Measurements from ENCODE around the gene MCF2L2.
"Not testable (repeated sequence)": the region's sequence is repeated elsewhere in the genome, so short reads cannot be mapped to it uniquely, and the experiment has no call there.

MCF2L2 gene

DNA sequence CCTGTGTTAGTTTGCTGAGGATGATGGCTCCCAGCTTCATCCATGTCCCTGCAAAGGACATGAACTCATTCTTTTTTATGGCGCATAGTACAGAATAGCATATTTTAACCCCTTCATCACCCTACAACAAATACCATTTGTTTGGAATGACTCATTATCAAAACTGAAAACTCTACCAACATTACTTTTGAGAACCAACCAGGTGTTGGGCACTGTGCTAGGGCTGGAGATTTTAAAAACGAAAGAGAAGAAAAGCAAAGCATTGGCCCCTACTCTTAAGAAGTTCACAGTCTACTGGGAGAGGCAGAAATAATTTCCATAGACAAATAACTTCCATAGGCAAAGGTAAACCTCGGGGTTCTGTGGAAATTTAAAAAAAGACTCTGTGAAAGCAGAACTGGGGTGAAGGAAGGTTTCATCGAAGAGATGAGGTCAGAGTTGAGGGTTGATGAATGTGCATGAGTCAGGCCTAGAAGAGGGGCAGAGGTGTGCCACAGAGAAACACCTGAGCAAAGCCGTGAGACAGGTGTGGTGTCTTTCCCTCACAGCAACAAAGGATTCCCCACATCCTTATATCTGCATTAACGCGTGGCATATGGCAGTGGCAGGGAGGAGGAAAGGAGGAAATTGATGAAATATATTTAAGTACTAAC, 51.0 kb downstream of the MCF2L2 start:
- in situ Hi-C loops (cut with MboI; ENCODE audit: low sequenced_read_pairs) = loop anchor here (25.0 kb wide), 1 partner anchor 665 kb away; no protein-coding TSS in a partner anchor

DNA sequence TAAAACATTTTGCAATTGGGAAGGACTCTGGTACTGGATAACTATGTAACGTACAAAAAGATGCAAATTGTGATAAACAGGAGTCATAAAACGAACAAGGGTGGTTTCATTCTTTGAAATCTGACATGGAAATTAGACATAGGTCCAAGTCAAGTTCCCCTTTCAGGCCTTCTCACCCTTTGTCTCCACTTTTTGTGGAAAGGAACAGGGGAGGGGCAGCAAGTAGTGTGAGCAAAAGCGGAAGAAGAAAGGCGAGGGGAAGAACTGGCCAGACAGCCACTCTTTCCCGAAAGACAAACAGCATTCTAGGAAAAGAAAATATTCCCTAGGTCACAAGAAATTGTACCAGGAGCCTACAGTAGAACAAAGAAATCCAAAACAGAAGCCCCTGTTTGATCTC, 52.6 kb downstream of the MCF2L2 start:
- in situ Hi-C loops (cut with MboI; ENCODE audit: low sequenced_read_pairs) = loop anchor here (25.0 kb wide), 1 partner anchor 663 kb away; no protein-coding TSS in a partner anchor

DNA sequence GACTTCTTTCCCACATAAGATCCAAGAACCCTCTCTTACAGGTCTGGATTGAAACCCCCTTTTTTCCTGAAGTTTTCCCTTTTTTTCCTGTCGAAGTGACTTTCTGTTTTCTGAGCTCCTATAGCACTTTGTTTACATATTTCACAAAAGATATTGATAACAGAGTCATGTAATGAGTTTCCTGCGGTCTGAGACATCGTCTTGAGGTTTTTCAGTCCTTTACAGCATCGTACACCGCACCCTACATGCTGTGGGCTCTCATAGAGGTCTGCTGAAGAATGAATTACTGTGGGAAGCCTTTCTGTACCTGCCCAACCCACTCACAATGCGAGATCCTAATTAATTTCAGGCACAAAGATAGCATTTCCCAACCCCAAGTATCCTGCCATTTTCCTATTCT, 53.1 kb downstream of the MCF2L2 start:
- in situ Hi-C loops (cut with MboI; ENCODE audit: low sequenced_read_pairs) = loop anchor here (25.0 kb wide), 1 partner anchor 663 kb away; no protein-coding TSS in a partner anchor

DNA sequence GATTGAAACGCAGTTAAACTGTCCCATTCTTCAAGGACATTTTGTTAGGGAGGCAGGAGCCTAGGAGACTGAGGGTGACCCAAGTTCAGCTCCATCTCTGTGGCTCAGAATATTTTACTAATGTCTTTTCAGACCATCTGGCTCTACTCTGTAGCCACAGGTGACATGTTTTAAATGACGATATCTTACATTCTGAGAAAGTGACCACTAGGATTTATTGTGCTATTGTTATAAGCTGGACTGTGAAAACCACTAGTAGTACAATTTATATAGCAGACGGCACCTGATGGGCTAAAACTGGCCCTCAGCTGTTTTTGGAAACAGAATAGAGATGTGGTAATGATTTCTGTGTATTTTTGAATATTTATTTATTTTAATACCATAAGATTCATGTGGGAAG, 55.5 kb downstream of the MCF2L2 start:
- in situ Hi-C loops (cut with MboI; ENCODE audit: low sequenced_read_pairs) = no loop called here

DNA sequence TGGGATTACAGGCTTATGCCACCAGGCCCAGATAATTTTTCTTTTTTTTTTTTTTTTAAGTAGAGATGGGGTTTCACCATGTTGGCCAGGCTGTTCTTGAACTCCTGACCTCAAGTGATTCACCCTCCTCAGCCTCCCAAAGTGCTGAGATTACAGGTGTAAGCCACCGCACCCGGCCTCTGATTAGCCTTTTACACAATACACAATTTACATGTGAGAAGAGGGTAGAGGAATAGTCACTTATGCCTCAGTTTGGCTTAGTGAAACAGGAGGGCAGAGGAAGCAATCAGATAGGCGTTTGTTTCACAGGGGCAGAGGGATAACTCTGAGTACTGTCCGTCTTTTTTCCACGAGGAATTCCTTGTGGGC, 56.8 kb downstream of the MCF2L2 start:
- in situ Hi-C loops (cut with MboI; ENCODE audit: low sequenced_read_pairs) = not testable (repeated sequence)

DNA sequence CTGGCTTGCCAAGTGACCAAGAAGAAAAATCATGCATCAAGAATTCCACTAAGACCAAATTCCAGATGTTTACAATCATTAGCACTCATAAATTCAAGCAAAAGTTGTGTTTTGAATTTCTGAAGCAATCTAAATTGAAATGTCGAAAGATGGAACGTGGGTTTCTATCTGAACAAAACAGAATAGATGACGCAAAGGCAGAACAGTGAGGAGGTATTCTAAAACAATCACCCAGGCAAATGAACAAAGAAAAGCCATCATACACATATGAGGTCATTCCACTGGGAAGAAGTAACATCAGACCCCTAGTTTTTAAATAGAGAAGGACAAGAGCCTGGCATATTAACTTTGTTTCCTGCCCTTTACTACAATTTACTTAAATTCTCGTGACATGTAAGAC, 58.0 kb downstream of the MCF2L2 start:
- in situ Hi-C loops (cut with MboI; ENCODE audit: low sequenced_read_pairs) = no loop called here

DNA sequence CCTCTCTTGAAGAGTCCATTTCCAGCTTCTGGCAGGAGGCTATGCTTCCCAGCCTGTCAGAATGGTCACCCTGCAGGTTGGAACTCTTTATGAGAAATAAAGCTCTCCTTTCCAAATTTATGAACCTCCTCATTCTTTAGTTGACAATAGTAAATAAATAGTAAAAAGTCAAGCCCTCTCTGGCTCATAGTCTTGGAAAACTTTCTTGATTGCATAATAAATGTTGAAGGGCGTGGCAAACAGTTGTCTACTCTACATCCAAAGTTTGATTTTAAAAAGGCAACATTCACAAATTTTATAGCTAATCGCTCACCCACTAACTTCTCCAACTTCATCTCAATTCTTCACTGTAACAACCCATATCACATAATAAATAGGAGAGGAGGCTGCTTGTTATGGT, 58.8 kb downstream of the MCF2L2 start:
- in situ Hi-C loops (cut with MboI; ENCODE audit: low sequenced_read_pairs) = no loop called here

DNA sequence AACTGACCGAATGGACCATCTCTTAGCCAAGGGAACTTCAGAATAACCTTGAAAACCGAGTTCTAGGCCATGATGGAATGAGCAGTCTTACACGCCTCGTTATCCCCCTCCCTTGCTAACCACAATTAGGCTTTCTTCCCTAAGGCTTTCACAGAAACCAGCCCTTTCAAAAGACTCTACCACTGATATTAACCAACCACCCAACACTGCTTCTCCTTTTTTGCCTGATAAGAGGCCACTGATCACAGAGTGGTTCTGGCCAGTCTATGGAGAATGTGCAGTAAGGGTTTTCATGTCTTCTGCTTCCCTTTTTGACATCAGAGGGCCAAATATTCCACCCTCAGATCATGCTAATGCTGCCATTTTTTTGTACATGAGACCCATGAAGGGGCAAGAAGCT, 59.3 kb downstream of the MCF2L2 start:
- in situ Hi-C loops (cut with MboI; ENCODE audit: low sequenced_read_pairs) = no loop called here

DNA sequence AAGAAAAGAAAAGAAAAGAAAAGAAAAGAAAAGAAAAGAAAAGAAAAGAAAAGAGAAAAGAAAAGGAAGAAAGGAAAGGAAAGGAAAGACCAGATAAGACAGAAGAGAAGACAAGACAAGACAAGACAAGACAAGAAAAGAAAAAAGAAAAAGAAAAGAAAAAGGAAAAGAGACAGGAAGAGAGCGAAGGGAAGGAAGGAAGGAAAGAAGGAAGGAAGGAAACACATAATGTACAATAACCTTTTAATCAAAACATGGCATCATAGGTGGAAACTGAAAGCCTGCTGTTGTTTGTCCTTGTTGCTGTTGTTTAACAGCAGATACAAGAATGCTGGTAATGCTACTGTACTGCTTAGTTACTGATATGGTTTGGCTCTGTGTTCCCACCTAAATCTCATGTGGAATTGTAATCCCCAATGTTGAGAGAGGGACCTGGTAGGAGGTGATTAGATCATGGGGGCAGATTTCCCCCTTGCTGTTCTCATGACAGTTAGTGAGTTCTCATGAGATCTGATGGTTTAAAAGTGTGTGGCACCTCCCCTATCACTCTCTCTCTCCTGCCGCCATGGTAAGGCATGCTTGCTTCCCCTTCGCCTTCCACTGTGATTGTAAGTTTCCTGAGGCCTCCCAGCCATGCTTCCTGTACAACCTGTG, 67.3 kb downstream of the MCF2L2 start:
- in situ Hi-C loops (cut with MboI; ENCODE audit: low sequenced_read_pairs) = no loop called here

DNA sequence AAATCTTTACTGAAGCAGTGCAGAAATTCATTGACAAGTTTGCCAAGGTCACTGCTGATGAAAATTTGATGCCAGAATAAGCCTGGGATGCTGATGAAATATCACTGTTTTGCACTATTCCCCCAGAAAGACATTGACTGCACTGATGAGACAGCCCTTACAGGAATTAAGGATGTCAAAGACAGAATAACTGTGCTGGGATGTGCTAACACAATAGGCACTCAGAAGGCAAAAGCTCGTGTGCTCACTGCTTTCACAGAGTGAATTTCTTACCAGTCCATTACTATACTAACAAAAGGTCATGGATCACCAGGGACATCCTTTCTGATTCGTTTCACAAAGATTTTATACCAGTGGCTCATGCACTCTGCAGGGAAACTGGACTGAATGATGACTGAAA, 69.4 kb downstream of the MCF2L2 start:
- in situ Hi-C loops (cut with MboI; ENCODE audit: low sequenced_read_pairs) = no loop called here

DNA sequence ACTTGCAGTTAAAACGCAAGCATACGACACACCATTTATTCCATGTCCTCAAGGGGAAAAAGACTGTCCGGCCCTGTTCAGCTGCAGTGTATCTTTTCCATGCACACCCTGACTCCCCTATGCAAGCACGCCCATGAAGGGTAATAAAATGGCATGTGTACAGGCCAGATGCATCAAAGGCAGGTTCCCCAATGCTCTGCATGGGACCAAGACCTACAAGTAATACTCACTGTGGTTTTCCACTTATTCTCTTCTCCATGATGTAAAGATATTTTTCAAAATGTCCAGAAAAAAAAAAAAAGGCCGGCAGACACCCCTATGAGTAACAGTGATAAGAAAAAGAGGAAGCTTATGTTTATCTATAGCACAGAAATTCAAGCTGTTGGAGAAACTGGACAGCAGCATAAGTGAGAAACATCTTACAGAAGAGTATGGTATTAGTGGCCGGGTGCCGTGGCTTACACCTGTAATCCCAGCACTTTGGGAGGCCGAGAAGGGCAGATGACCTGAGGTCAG, 70.8 kb downstream of the MCF2L2 start:
- in situ Hi-C loops (cut with MboI; ENCODE audit: low sequenced_read_pairs) = no loop called here

DNA sequence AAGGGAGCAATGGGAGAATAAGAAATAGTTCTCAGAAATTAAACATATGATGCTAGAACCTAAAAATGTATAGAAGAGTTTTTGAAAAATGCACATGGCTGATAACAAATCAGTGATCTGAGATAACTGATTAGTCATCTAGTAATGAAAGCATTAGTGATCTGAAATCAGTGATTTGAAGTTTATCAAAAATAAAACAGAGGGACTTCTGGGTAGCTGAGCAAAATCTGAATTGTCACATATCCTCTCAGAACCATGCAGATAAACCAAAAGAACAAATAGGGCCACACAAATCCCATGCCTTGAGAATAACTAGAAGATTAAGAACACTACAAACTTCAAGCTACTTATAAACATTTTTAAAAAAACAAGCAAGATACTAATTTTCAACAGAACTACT, 71.5 kb downstream of the MCF2L2 start:
- in situ Hi-C loops (cut with MboI; ENCODE audit: low sequenced_read_pairs) = no loop called here

DNA sequence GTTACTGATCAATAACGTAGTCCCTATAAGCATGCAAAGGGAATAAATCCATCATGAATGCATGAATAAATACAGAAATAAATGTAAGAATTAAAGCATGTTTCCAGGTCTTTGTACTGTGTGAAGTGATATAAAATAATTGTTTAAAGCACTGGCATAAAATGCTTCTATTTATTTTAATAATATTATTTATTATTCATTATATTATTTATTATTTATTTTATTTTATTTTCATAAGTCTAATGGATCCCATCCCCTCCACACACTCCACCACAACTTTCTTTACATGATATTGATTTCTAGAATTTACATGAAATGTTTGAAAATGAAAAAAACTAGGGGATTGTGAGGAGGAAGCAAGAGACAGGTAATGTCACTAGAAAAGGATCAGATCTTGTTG, 73.5 kb downstream of the MCF2L2 start:
- in situ Hi-C loops (cut with MboI; ENCODE audit: low sequenced_read_pairs) = no loop called here

DNA sequence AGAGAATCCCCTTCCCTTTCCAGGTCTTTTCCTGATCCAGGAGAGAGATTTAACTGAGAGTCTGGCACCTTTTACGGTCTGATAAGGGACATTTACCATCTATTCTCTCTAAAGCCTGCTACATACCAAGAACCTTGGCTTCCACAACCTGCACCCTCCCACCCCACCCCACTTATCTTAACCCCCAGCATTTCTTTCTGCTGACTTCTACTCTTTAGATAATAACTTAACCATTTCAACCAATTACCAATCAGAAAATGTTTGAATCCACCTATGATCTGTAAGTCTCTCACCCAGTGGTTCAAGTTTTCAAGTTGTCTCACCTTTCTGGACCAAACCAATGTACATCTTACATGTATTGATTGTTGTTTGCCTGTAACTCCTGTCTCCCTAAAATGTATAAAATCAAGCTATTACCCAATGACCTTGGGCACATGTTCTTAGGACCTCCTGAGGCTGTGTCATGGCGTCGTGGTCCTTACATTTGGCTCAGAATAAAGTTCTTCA, 74.0 kb downstream of the MCF2L2 start:
- in situ Hi-C loops (cut with MboI; ENCODE audit: low sequenced_read_pairs) = no loop called here

DNA sequence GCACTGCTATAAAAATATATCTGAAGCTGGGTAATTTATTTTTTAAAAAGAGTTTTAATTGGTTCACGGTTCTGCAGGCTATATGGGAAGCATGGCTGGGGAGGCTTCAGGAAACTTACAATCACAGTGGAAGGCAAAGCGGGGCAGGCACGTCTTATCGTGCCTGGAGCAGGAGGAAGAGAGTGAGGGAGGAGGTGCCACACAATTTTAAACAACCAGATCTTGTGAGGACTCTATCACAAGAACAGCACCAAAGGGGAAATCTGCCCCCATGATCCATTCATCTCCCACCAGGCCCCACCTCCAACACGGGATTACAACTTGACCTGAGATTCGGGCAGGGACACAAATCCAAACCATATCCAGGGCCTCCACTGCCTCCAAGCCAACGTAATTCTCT, 75.0 kb downstream of the MCF2L2 start:
- in situ Hi-C loops (cut with MboI; ENCODE audit: low sequenced_read_pairs) = no loop called here

DNA sequence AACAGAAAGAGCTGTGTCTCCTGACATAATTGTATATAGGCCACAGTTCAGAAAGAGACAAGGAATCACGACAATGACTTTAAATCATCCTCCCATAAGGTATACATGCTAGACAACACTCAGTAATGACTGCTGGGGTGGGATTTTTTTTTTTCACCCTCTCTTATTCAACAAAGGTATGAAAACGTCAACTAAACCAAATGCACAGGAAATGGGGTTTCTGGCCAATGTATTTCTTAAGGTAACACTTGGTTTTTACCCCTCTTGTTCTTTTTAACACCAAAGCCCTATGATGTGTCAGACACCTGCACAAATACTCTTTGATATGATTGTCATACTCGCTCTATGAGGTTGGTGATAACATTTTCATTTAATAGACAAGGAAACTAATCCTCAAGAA, 78.3 kb downstream of the MCF2L2 start:
- in situ Hi-C loops (cut with MboI; ENCODE audit: low sequenced_read_pairs) = no loop called here

DNA sequence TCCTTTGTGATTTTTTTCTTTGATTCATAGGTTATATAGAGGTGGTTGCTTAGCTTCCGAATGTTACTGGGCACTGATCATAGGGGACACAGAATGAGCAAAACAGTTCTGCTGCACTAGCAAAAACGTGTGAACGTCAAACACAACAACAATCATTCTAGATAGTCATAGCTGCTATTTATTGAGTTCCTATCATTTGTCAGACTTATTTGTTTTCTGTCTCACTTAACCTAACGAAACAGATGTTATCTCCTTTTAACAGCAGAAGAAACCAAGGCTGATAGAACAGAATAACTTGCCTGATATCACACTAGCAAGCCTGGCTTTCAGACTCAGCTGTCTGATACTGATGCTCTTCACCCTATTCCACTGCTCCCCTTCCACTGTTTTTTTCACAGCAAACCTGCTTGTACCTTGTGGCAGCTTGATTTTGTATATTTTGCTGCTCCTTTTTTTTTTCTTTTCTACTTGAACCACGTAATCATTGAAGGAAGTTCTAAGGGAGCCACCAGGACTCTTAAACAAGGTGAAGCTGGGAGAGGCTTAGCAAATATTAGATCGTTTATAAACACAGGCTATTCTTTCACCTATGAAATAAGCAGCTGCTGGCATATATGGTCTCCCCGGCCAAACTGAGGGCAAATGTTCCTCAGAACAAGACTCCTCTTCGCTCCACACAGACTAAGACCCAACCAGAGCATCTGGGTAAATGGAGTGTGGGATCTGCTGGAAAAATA, 78.8 kb downstream of the MCF2L2 start:
- in situ Hi-C loops (cut with MboI; ENCODE audit: low sequenced_read_pairs) = no loop called here

DNA sequence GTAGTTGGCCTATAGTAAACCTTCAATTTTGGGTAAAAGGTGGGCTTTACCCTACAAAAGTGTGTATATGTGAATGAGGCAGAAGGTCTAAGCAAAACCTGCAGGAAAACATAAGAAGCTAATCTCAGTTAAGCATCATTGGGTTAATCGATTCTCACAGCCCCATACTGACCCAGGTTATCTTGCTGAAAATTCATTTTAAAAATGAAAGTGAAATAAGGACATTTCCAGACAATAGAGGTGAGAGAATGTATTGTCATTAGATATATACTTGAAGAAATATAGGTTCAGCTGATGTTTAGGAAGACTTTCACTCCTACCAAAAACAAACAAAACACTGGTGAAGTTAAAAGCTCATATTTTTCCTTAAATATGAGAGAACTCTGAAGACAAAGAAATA, 85.6 kb downstream of the MCF2L2 start:
- in situ Hi-C loops (cut with MboI; ENCODE audit: low sequenced_read_pairs) = no loop called here

DNA sequence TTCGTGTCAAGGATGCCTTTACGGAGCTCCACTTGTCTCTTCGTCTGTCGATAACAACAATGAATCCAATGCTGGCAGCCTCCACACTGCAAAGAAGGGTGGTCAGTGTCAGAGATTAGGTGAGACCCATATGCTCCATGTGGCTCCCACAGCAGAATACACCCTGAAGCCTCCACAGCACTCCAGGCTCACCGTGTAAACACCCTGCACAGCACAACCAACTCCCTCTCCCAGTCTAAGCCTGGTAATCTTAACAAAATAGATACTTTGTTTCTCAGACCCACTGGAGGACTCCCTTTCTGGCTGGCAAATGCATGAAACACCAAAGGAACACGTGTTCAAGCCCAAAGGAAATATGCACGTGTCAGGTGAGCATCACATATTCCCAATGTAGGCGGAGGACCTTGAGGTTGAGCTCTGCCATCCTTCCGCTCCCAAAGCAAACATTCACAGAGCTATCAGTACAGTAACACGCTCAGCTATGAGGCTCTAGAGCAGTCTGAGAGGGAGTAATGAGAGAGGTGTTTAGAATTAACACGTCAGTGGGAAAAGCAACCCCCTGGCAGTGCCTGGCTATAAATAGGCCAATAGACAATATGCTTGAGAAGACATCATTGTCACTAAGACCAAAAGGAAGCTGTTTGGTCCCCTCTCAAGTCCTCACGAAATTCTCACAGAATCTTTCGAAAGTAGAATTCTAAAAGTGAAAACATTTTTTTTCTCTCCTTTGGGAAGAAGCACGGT, 86.7 kb downstream of the MCF2L2 start:
- in situ Hi-C loops (cut with MboI; ENCODE audit: low sequenced_read_pairs) = no loop called here

DNA sequence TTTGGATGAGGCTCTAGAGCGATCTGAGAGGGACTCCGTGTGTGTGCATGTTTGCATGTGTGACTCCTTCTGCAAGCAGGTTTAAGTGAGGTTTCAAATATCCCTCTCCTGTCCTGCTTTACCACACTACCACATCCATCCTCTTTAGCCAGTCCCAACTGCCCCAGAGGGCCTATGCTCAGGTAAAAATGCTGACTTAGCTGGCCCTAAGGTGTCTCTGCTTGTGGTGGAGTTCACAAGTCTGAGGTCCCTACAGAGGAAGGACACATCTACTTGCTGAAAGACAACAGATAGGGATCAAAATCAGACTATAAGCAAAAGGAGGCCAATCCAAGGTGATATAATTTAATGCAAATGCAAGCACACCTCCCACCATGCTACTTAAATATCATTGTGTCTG, 88.2 kb downstream of the MCF2L2 start:
- in situ Hi-C loops (cut with MboI; ENCODE audit: low sequenced_read_pairs) = no loop called here

DNA sequence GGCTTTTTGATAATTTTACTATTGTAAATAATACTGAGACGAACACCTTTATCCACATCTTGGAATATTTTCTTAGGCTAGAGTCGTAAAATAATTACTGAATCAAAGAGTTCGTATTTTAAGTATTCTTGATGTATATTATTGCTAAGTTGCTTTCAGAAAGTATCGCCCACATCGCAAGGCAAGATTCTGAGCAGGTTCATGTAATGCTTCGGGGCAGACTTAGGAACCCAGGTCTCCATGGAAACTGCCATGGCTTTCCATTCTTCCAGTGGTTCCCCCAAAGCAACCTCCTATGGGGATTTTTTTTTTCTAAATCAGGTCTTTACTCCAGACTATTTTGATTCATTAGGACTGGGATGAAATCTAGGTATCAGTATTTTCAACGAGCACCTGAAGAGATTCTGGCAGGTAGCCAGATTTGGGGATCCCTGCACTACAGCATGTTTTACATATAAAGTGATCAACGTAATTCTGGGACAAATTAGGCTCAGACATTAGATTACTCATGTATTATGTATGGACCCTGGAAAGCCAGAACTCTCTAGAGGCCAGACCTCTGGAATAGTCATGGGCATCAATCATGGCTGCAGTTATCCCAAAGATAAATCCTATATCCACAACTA, 88.8 kb downstream of the MCF2L2 start:
- in situ Hi-C loops (cut with MboI; ENCODE audit: low sequenced_read_pairs) = no loop called here

Data from HL-60/S4 treated with phorbol 12-myristate 13-acetate at 8.2 ng/mL for 4 days and 3 days (cell line).